Measurements from ENCODE around the gene ZKSCAN1.
"Not testable (repeated sequence)": the region's sequence is repeated elsewhere in the genome, so short reads cannot be mapped to it uniquely, and the experiment has no call there.

The ZKSCAN1 gene

DNA sequence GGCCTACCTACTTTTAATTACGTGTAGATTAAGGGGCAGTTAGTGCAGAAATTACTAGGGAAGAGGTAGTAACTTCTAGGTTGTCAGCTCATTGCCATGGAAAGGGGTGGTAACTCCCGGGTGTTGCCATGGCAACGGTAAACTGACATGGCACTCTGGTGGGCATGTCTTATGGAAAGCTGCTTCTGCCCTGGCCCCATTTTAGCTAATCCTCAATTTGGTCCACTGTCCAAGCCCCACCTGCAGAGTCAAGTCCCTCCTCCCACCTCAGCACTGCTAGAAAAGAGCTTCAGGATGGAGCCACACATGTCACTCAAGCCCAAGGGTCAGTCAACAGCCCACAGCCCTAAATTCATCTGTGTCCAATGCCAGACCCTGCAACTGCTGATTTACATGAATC lies 7.5 kb upstream of the ZKSCAN1 start:
- DNase-seq (ENCODE audit: low read depth): no peak
- no peak for TF ChIP-seq CTCF (conservative IDR thresholded peaks at IDR 0.05; ENCODE audit: low read depth, low read length)
- H3K4me3 ChIP-seq (ENCODE audit: low read depth, low read length): no peak overlapping the region

GRCh38 chr7:100008525-100008924 lies 6.9 kb upstream of the ZKSCAN1 start:
- DNase-seq (ENCODE audit: low read depth): no peak
- H3K4me3 ChIP-seq (ENCODE audit: low read depth, low read length): no peak overlapping the region
- TF ChIP-seq CTCF (conservative IDR thresholded peaks at IDR 0.05; ENCODE audit: low read depth, low read length): no peak

DNA sequence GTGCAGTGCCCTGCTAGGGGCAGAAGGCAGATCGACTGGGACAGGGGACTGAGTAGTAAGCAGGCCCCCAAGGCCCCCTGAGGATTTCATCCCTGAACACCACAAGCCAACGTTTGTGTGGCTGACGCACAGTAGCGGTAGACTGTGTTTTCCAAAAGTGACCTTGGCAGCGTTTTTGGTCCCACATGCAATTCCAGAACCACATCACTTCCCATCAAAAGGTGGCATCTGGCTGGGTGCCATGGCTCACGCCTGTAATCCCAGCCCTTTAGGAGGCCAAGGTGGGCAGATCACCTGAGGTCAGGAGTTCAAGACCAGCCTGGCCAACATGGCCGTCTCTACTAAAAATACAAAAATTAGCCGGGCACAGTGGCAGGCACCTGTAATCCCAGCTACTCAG lies 5.4 kb upstream of the ZKSCAN1 start:
- not testable (repeated sequence) for DNase-seq (ENCODE audit: low read depth)

DNA sequence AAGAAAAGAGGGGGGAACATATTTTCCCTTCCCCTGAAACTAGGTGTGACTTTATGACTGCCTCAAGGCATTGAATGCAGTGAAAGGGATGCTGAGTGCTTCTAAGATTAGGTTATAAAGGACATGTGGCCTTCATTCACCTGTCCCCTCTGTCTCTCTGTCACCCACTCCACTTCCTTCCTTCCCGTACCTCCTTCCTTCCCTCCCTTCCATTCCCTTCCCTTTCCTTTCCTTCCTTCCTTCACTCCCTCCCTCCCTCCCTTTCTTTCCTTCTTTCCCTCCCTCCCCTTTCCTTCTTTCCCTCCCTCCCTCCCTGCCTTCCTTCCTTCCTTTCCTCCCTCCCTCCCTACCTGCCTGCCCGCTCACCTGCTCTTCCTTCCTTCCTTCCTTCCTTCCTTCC lies 4.5 kb upstream of the ZKSCAN1 start:
- H3K4me3 ChIP-seq (ENCODE audit: low read depth, low read length): no peak overlapping the region
- no peak for DNase-seq (ENCODE audit: low read depth)
- no peak for TF ChIP-seq CTCF (conservative IDR thresholded peaks at IDR 0.05; ENCODE audit: low read depth, low read length)

More for the DNA sequence above, 5.4 kb upstream of the ZKSCAN1 start:
- not testable (repeated sequence) for H3K4me3 ChIP-seq (ENCODE audit: low read depth, low read length)

- H3K4me3 ChIP-seq (ENCODE audit: low read depth, low read length): no peak overlapping the region
- no peak for DNase-seq (ENCODE audit: low read depth)
- no peak for TF ChIP-seq CTCF (conservative IDR thresholded peaks at IDR 0.05; ENCODE audit: low read depth, low read length)
These were observed 3.9 kb upstream of the ZKSCAN1 start for GRCh38 chr7:100011516-100011915.

DNA sequence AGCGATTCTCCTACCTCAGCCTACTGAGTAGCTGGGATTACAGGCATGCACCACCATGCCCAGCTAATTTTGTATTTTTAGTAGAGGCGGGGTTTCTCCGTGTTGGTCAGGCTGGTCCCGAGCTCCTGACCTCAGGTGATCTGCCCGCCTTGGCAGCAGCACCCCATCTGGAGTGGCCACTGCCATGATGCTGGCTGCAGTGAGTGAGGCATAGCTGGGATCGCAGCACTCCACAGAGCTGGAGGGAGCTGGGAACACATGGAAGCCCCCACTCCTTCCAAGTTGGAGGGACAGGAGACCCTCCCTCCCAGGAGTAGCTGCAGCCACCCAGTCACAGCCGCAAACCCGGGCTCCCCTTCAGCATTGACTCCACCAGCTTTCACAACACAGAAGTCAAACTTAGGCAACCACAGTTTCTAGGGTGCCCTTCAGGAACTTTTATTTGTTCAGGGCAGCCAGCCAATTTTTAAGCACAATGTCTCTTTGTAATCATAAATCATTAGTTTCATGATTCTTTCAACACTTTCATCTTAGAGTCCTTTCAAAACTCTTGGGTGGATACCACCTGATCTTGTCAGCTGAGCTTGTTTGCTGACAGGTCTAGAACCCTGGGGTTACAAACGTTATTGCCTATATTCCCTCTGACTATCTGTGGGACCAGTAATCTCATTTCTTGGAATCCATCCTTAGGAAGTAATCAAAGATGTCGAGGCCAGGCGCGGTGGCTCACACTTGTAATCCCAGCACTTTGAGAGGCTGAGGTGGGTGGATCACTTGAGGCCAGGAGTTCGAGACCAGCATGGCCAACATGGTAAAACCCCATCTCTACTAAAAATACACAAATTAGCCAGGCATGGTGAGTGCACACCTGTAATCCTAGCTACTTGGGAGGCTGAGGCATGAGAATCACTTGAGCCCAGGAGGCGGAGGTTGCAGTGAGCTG lies 2.7 kb upstream of the ZKSCAN1 start:
- H3K4me3 ChIP-seq (ENCODE audit: low read depth, low read length); DNase-seq (ENCODE audit: low read depth): not testable (repeated sequence)

- DNase-seq (ENCODE audit: low read depth): no peak
- no peak for TF ChIP-seq CTCF (conservative IDR thresholded peaks at IDR 0.05; ENCODE audit: low read depth, low read length)
- H3K4me3 ChIP-seq (ENCODE audit: low read depth, low read length): no peak overlapping the region
These were observed 2.1 kb upstream of the ZKSCAN1 start for GRCh38 chr7:100013328-100013676.

GRCh38 chr7:100016215-100016901 lies 962 bp downstream of the ZKSCAN1 start:
- peak; percentile 50 for DNase-seq (ENCODE audit: low read depth)
- peak overlapping the region; percentile 95 for H3K4me3 ChIP-seq (ENCODE audit: low read depth, low read length)
- TF ChIP-seq CTCF (conservative IDR thresholded peaks at IDR 0.05; ENCODE audit: low read depth, low read length): peak; percentile 14
